ENCODE data around the gene SERPINA4. TPM values are rescaled to one million over a fixed set of nuclear protein-coding genes. Genes with fewer than 3 reads are reported as not detected.

The SERPINA4 gene
- total RNA-seq, 1 experiment from 2014 or later = not detected

GRCh38 chr14:94614802-94615201 lies 53.6 kb downstream of the SERPINA4 start:
- no peak overlapping the region for H3K56ac ChIP-seq (ENCODE audit: insufficient read length, low read depth, low read length)
- no peak overlapping the region for H3K4ac ChIP-seq (ENCODE audit: low read depth, low read length)
- H2AK5ac ChIP-seq (ENCODE audit: insufficient read length, low read length) = no peak overlapping the region
- Mint-ChIP-seq H3K36me3 (ENCODE audit: insufficient read depth in 1 of 3, low read depth in 3 of 3) (peaks cover 2 to 25% (median 14%) of the 10 kb centered on the region in 3 experiments; a peak in 6 of 7 replicates), H3K27me3 (ENCODE audit: low read depth) (peaks cover 10% of the 10 kb centered on the region), H3K9me3 (peaks cover 32% of the 10 kb centered on the region in 2 experiments), H3K4me3 (no peak overlapping the region), H3K4me1 (peaks cover 8 to 14% of the 10 kb centered on the region in 2 experiments), H3K27ac (no peak overlapping the region)
- H3K4me1 ChIP-seq (ENCODE audit: insufficient read depth, low read length) = no peaks in the 10 kb centered on the region
- no peak overlapping the region for H4K5ac ChIP-seq (ENCODE audit: insufficient read length, low read depth, low read length)
- no peak overlapping the region for H2BK5ac ChIP-seq (ENCODE audit: insufficient read length, low read length)
- no peak overlapping the region for H4K91ac ChIP-seq (ENCODE audit: insufficient read length, low read depth, low read length)
- H2BK15ac ChIP-seq (ENCODE audit: low read depth, low read length) = no peak overlapping the region
- no peak for DNase-seq
- H3K4me2 ChIP-seq (ENCODE audit: insufficient read depth, insufficient read length, low read length) = no peak overlapping the region
- no CpG with 5 or more reads among the region's 7 CpGs for WGBS (ENCODE audit: extremely low coverage, insufficient read length, low lambda C conversion rate)
- H3K23ac ChIP-seq (ENCODE audit: insufficient read length, low read depth, low read length) = no peak overlapping the region
- no peak overlapping the region for H2BK20ac ChIP-seq (ENCODE audit: low read depth, low read length, poor library complexity, severe bottlenecking)
- H4K8ac ChIP-seq (replicated peaks; ENCODE audit: insufficient read length, low read depth, low read length) = no peak overlapping the region
- TF ChIP-seq CTCF (conservative IDR thresholded peaks at IDR 0.05) = no peak
- H3K18ac ChIP-seq (ENCODE audit: insufficient read length, low read depth, low read length) = no peak overlapping the region
- no peaks in the 10 kb centered on the region for H3K23me2 ChIP-seq (ENCODE audit: insufficient read length, low read depth, low read length, poor library complexity, severe bottlenecking)
- no peaks in the 10 kb centered on the region for H3K27me3 ChIP-seq (ENCODE audit: insufficient read depth, low read length)
- no peak overlapping the region for H2AFZ ChIP-seq (ENCODE audit: low read length)
- no peaks in the 10 kb centered on the region for H3K79me2 ChIP-seq (ENCODE audit: insufficient read depth, low read length)
- peaks cover 9% of the 10 kb centered on the region for H3K9me3 ChIP-seq (ENCODE audit: control insufficient read depth, low read depth, low read length)
- no peaks in the 10 kb centered on the region for H4K20me1 ChIP-seq (ENCODE audit: control insufficient read depth, insufficient read depth, insufficient read length)
- no peak overlapping the region for H3K27ac ChIP-seq (ENCODE audit: insufficient read length, low read depth, low read length)
- H3K14ac ChIP-seq (ENCODE audit: insufficient read depth, low read length) = no peak overlapping the region; the same call in 1 of the 2 replicates
- no peaks in the 10 kb centered on the region for H3K79me1 ChIP-seq (ENCODE audit: insufficient read depth, low read depth, low read length, poor library complexity, severe bottlenecking)
- H2BK120ac ChIP-seq (ENCODE audit: low read depth, low read length, poor library complexity, severe bottlenecking) = no peak overlapping the region
- no peak overlapping the region for H3K9ac ChIP-seq (ENCODE audit: extremely low read depth, insufficient read length, low read length)
- no peak overlapping the region for H2BK12ac ChIP-seq (ENCODE audit: insufficient read length, low read depth, low read length)
- H3T11ph ChIP-seq (ENCODE audit: low read length) = no peak overlapping the region

Measured in H9 (cell line).